Activated gamma-delta T cell (primary cell): ENCODE results near the gene STX2.
"Not testable (repeated sequence)": the region's sequence is repeated elsewhere in the genome, so short reads cannot be mapped to it uniquely, and the experiment has no call there.

Source experiments
- DNase-seq: peaks from one replicate; lab custom pipeline; 2025; lab: John Stamatoyannopoulos, UW

Gene STX2

GRCh38 chr12:130799051-130799450 lies 40.0 kb downstream of the STX2 start:
- no peak for DNase-seq

GRCh38 chr12:130796985-130797686 lies 41.9 kb downstream of the STX2 start:
- DNase-seq, result no peak

- DNase-seq, result no peak
Measured at GRCh38 chr12:130795906-130796305, 43.1 kb downstream of the STX2 start.

GRCh38 chr12:130793554-130793849 lies 45.5 kb downstream of the STX2 start:
- DNase-seq, result no peak

- DNase-seq, result no peak
Measured at GRCh38 chr12:130792821-130793553, 46.1 kb downstream of the STX2 start.

GRCh38 chr12:130791629-130792028 lies 47.4 kb downstream of the STX2 start:
- DNase-seq, result no peak

- no peak for DNase-seq
Measured at GRCh38 chr12:130788515-130788914, 50.5 kb downstream of the STX2 start.

- DNase-seq, result no peak
Measured at GRCh38 chr12:130787445-130788410, 51.3 kb downstream of the STX2 start.

GRCh38 chr12:130787041-130787440 lies 52.0 kb downstream of the STX2 start:
- DNase-seq, result no peak

- DNase-seq, result no peak
Measured at GRCh38 chr12:130783110-130783715, 55.8 kb downstream of the STX2 start.

GRCh38 chr12:130782245-130782644 lies 56.8 kb downstream of the STX2 start:
- not testable (repeated sequence) for DNase-seq

GRCh38 chr12:130780880-130781575 lies 58.0 kb downstream of the STX2 start:
- DNase-seq, result no peak

GRCh38 chr12:130780325-130780724 lies 58.7 kb downstream of the STX2 start:
- no peak for DNase-seq

GRCh38 chr12:130778776-130779175 lies 60.3 kb downstream of the STX2 start:
- DNase-seq, result no peak

GRCh38 chr12:130776857-130777339 lies 62.2 kb downstream of the STX2 start:
- DNase-seq, result no peak

GRCh38 chr12:130775953-130776856 lies 62.8 kb downstream of the STX2 start:
- DNase-seq, result no peak

GRCh38 chr12:130770413-130771028 lies 68.5 kb downstream of the STX2 start:
- no peak for DNase-seq

GRCh38 chr12:130768120-130768519 lies 70.9 kb downstream of the STX2 start:
- no peak for DNase-seq

- DNase-seq, result no peak
Measured at GRCh38 chr12:130766470-130766869, 72.6 kb downstream of the STX2 start.

GRCh38 chr12:130765186-130765659 lies 73.8 kb downstream of the STX2 start:
- DNase-seq, result no peak
